Measurements from ENCODE around the gene KIF5C.

Gene KIF5C

DNA sequence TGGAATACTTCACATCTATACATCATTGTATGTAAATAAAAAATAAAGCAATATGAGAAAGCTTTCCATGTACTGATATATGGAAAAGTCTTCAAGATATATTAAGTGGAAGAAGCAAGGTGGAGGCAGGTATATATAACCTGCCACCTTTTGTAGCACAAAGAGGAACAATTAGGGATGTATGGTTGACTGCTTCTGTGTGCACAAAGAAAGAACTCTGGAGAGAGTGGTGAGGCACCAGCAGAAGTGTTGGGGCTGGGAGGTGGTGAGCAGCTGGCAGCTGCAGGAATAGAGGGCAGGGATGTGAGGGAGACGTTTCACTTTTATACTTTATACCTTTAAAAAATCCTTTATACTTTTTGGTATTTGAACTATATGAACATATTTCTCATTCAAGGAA, 26.1 kb downstream of the KIF5C start:
- Histone ChIP-seq H3K9ac (ENCODE audit: low read length) (no peak overlapping the region), H2AFZ (ENCODE audit: low read length) (no peak overlapping the region), H3K27me3 (ENCODE audit: insufficient read depth, low read length) (no peaks in the 10 kb centered on the region), H3K4me1 (ENCODE audit: insufficient read depth, low read length, severe bottlenecking) (no peaks in the 10 kb centered on the region), H3K4me2 (ENCODE audit: low read length) (no peak overlapping the region), H3K9me3 (ENCODE audit: low read length) (no peaks in the 10 kb centered on the region), H3K36me3 (ENCODE audit: insufficient read depth, low read length) (no peaks in the 10 kb centered on the region), H3K4me3 (ENCODE audit: low read depth, low read length, poor library complexity, severe bottlenecking) (no peak overlapping the region), H3F3A (ENCODE audit: insufficient read depth, low read length) (no peaks in the 10 kb centered on the region), H4K20me1 (ENCODE audit: insufficient read depth, low read length) (no peaks in the 10 kb centered on the region), H3K79me2 (ENCODE audit: insufficient read depth, low read length) (no peaks in the 10 kb centered on the region), H3K27ac (ENCODE audit: low read depth, low read length, poor library complexity, severe bottlenecking) (no peak overlapping the region), H3K9me2 (ENCODE audit: low read depth, low read length) (no peaks in the 10 kb centered on the region)
- TF ChIP-seq, protein P1, sequence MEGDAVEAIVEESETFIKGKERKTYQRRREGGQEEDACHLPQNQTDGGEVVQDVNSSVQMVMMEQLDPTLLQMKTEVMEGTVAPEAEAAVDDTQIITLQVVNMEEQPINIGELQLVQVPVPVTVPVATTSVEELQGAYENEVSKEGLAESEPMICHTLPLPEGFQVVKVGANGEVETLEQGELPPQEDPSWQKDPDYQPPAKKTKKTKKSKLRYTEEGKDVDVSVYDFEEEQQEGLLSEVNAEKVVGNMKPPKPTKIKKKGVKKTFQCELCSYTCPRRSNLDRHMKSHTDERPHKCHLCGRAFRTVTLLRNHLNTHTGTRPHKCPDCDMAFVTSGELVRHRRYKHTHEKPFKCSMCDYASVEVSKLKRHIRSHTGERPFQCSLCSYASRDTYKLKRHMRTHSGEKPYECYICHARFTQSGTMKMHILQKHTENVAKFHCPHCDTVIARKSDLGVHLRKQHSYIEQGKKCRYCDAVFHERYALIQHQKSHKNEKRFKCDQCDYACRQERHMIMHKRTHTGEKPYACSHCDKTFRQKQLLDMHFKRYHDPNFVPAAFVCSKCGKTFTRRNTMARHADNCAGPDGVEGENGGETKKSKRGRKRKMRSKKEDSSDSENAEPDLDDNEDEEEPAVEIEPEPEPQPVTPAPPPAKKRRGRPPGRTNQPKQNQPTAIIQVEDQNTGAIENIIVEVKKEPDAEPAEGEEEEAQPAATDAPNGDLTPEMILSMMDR (IDR thresholded peaks at IDR 0.05; ENCODE audit: low read length): no peak
- TF ChIP-seq EZH2 (IDR thresholded peaks at IDR 0.05; ENCODE audit: borderline replicate concordance, low read length): no peak

DNA sequence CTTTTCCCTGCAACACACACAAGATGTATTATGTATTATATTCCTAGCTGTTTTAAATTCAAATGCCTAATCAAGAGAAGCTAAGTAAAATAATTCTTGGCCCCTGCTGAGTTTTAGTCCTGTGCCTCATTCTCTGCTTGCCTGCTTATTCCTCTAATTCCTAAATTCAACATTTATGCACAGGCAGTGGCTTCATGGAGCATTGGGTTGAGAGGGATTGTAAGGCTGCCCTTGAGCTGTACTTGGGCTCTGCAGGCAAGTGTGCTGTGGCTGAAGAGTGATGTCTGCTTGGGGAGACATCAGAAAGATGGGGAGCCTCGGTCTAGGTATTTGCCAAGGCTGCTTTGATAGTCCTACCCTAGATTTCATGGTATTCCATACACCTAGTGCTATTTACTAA, 27.8 kb downstream of the KIF5C start:
- TF ChIP-seq, protein P1 (IDR thresholded peaks at IDR 0.05; ENCODE audit: low read length): no peak
- no peak for TF ChIP-seq EZH2 (IDR thresholded peaks at IDR 0.05; ENCODE audit: borderline replicate concordance, low read length)
- no peaks in the 10 kb centered on the region for H3K27me3 ChIP-seq (ENCODE audit: insufficient read depth, low read length)
- no peaks in the 10 kb centered on the region for H4K20me1 ChIP-seq (ENCODE audit: insufficient read depth, low read length)
- H3K79me2 ChIP-seq (ENCODE audit: insufficient read depth, low read length): no peaks in the 10 kb centered on the region
- H3K4me2 ChIP-seq (ENCODE audit: low read length): no peak overlapping the region
- no peaks in the 10 kb centered on the region for H3K36me3 ChIP-seq (ENCODE audit: insufficient read depth, low read length)
- H3K4me3 ChIP-seq (ENCODE audit: low read depth, low read length, poor library complexity, severe bottlenecking): no peak overlapping the region
- H3K9me3 ChIP-seq (ENCODE audit: low read length): no peaks in the 10 kb centered on the region
- no peak overlapping the region for H3K27ac ChIP-seq (ENCODE audit: low read depth, low read length, poor library complexity, severe bottlenecking)
- no peaks in the 10 kb centered on the region for H3K4me1 ChIP-seq (ENCODE audit: insufficient read depth, low read length, severe bottlenecking)
- H3K9me2 ChIP-seq (ENCODE audit: low read depth, low read length): no peaks in the 10 kb centered on the region
- no peak overlapping the region for H3K9ac ChIP-seq (ENCODE audit: low read length)
- no peak overlapping the region for H2AFZ ChIP-seq (ENCODE audit: low read length)
- no peaks in the 10 kb centered on the region for H3F3A ChIP-seq (ENCODE audit: insufficient read depth, low read length)

DNA sequence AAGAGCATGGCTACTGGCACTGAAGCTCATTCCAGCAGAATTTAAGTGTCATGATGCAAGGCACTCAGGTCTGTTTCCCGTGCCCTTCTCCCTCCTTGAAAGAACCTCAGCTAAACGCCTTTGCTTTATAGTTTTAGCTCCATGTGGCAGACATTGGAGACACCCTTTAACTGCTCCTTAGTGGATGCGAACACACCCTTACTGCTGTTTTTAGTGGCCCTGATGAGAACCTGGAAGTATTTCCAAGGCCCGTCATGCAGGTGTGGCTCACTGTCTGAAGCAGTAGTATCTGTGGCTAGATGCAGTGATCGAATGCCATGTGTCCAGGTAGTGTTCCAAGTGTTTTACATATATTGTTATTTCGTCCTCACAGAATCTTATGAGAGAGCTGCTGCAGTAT, 28.3 kb downstream of the KIF5C start:
- no peak for TF ChIP-seq EZH2 (IDR thresholded peaks at IDR 0.05; ENCODE audit: borderline replicate concordance, low read length)
- TF ChIP-seq, protein P1 (IDR thresholded peaks at IDR 0.05; ENCODE audit: low read length): no peak
- Histone ChIP-seq H3K9ac (ENCODE audit: low read length) (no peak overlapping the region), H3K9me2 (ENCODE audit: low read depth, low read length) (no peaks in the 10 kb centered on the region), H3K4me2 (ENCODE audit: low read length) (no peak overlapping the region), H3K36me3 (ENCODE audit: insufficient read depth, low read length) (no peaks in the 10 kb centered on the region), H3K4me3 (ENCODE audit: low read depth, low read length, poor library complexity, severe bottlenecking) (no peak overlapping the region), H3K4me1 (ENCODE audit: insufficient read depth, low read length, severe bottlenecking) (no peaks in the 10 kb centered on the region), H4K20me1 (ENCODE audit: insufficient read depth, low read length) (no peaks in the 10 kb centered on the region), H3F3A (ENCODE audit: insufficient read depth, low read length) (no peaks in the 10 kb centered on the region), H3K27ac (ENCODE audit: low read depth, low read length, poor library complexity, severe bottlenecking) (no peak overlapping the region), H3K9me3 (ENCODE audit: low read length) (no peaks in the 10 kb centered on the region), H3K27me3 (ENCODE audit: insufficient read depth, low read length) (no peaks in the 10 kb centered on the region), H2AFZ (ENCODE audit: low read length) (no peak overlapping the region), H3K79me2 (ENCODE audit: insufficient read depth, low read length) (no peaks in the 10 kb centered on the region)

All from OCI-LY1 (cell line).